HEK293 (cell line): ENCODE data around the gene SMARCA2.

Experiments
- CTCF ChIA-PET: fragments of 350-600 bp; formaldehyde crosslinking; extraction: SDS; loops from one replicate; lab custom pipeline; 2021; ENCODE audit warnings: antibody characterized with exemption; lab: Yijun Ruan, JAX
- POLR2A ChIA-PET: fragments of 300-600 bp; formaldehyde crosslinking; extraction: SDS; loops from one replicate; lab custom pipeline; 2020; ENCODE audit warnings: antibody characterized with exemption, inconsistent platforms; lab: Yijun Ruan, JAX
- H3K27ac ChIP-seq: fragments of 200-500 bp; sonication (Bioruptor generic); 2 replicates; pipeline ENCODE4 v1.5.1; 2014; ENCODE audit warnings: low read depth, low read length, control low read depth, inconsistent platforms; ENCODE audit errors: extremely low read depth
- H3K36me3 ChIP-seq, 2 experiments: fragments of 200-500 bp in 1 of 2; sonication (Bioruptor generic) in 1 of 2; 1 replicate in 1 of 2; 2 replicates in 1 of 2; pipeline ENCODE4 v1.5.1; 2014 to 2017; ENCODE audit warnings: inconsistent platforms in 2 of 2, low read length in 2 of 2; ENCODE audit not compliant: control insufficient read depth in 2 of 2, insufficient read depth in 1 of 2
- H3K4me1 ChIP-seq: fragments of 200-500 bp; sonication (Bioruptor generic); 2 replicates; pipeline ENCODE4 v1.5.1; 2014; ENCODE audit warnings: mild to moderate bottlenecking, low read length, inconsistent platforms; ENCODE audit not compliant: control insufficient read depth, insufficient read depth
- H3K4me3 ChIP-seq: 2 replicates; pipeline ENCODE4 v1.5.1; 2011; ENCODE audit warnings: low read depth, mild to moderate bottlenecking, control low read depth, low read length, moderate library complexity
- H3K9me3 ChIP-seq: fragments of 200-500 bp; sonication (Bioruptor generic); 2 replicates; pipeline ENCODE4 v1.5.1; 2014; ENCODE audit warnings: low read depth, low read length, inconsistent platforms; ENCODE audit not compliant: control insufficient read depth, insufficient read depth
- ELK4 ChIP-seq: IDR thresholded peaks from 2 replicates; pipeline ENCODE4 v1.6.1; 2011; ENCODE audit warnings: mild to moderate bottlenecking, low read depth, low read length, borderline replicate concordance
- KLF17 ChIP-seq: fragments of 450-650 bp; formaldehyde crosslinking; IDR thresholded peaks from 2 replicates; pipeline ENCODE4 v1.5.1; 2016; ENCODE audit warnings: missing biosample characterization, missing genetic modification characterization
- PRDM2 ChIP-seq: fragments of 450-650 bp; formaldehyde crosslinking; IDR thresholded peaks from 2 replicates; pipeline ENCODE4 v1.5.1; 2016; ENCODE audit warnings: missing biosample characterization, missing genetic modification characterization, borderline replicate concordance
- SALL2 ChIP-seq: fragments of 450-650 bp; formaldehyde crosslinking; IDR thresholded peaks from 2 replicates; pipeline ENCODE4 v1.5.0; 2017; ENCODE audit warnings: missing biosample characterization, mild to moderate bottlenecking, missing genetic modification characterization, borderline replicate concordance
- SP2 ChIP-seq: fragments of 450-650 bp; formaldehyde crosslinking; IDR thresholded peaks from 2 replicates; pipeline ENCODE4 v1.5.1; 2016; ENCODE audit warnings: missing biosample characterization, missing genetic modification characterization
- WT1 ChIP-seq: fragments of 450-650 bp; formaldehyde crosslinking; IDR thresholded peaks from 2 replicates; pipeline ENCODE4 v1.5.1; 2016; ENCODE audit warnings: missing biosample characterization, missing genetic modification characterization
- ZFP3 ChIP-seq: fragments of 450-650 bp; formaldehyde crosslinking; IDR thresholded peaks from 2 replicates; pipeline ENCODE4 v1.5.1; 2016; ENCODE audit warnings: low read depth, missing biosample characterization, missing genetic modification characterization
- ZNF112 ChIP-seq: fragments of 450-650 bp; formaldehyde crosslinking; IDR thresholded peaks from 2 replicates; pipeline ENCODE4 v1.5.0; 2017; ENCODE audit warnings: missing biosample characterization, missing genetic modification characterization
- ZNF157 ChIP-seq: fragments of 450-650 bp; formaldehyde crosslinking; IDR thresholded peaks from 2 replicates; pipeline ENCODE4 v1.5.1; 2016; ENCODE audit warnings: missing biosample characterization, missing genetic modification characterization
- ZNF19 ChIP-seq: fragments of 450-650 bp; formaldehyde crosslinking; IDR thresholded peaks from 2 replicates; pipeline ENCODE4; 2016; ENCODE audit warnings: missing biosample characterization, missing genetic modification characterization, low read depth
- ZNF2 ChIP-seq: fragments of 450-650 bp; formaldehyde crosslinking; IDR thresholded peaks from 2 replicates; pipeline ENCODE4 v1.5.1; 2016; ENCODE audit warnings: missing biosample characterization, missing genetic modification characterization
- ZNF266 ChIP-seq: fragments of 450-650 bp; formaldehyde crosslinking; IDR thresholded peaks from 2 replicates; pipeline ENCODE4 v1.5.1; 2016; ENCODE audit warnings: missing biosample characterization, missing genetic modification characterization, low read depth
- ZNF37A ChIP-seq: fragments of 450-650 bp; IDR thresholded peaks from 2 replicates; pipeline ENCODE4 v1.5.1; 2018; ENCODE audit warnings: missing biosample characterization, missing genetic modification characterization
- ZNF433 ChIP-seq: fragments of 450-650 bp; formaldehyde crosslinking; IDR thresholded peaks from 2 replicates; pipeline ENCODE4 v1.5.1; 2016; ENCODE audit warnings: missing biosample characterization, missing genetic modification characterization, low read depth
- ZNF501 ChIP-seq: fragments of 450-650 bp; formaldehyde crosslinking; IDR thresholded peaks from 2 replicates; pipeline ENCODE4 v1.5.1; 2016; ENCODE audit warnings: missing biosample characterization, missing genetic modification characterization
- ZNF513 ChIP-seq: fragments of 450-650 bp; IDR thresholded peaks from 2 replicates; pipeline ENCODE4 v1.5.1; 2018; ENCODE audit warnings: missing biosample characterization, missing genetic modification characterization
- ZNF544 ChIP-seq: fragments of 450-650 bp; formaldehyde crosslinking; IDR thresholded peaks from 2 replicates; pipeline ENCODE4 v1.5.0; 2017; ENCODE audit warnings: missing biosample characterization, missing genetic modification characterization
- ZNF548 ChIP-seq: fragments of 450-650 bp; formaldehyde crosslinking; IDR thresholded peaks from 2 replicates; pipeline ENCODE4 v1.5.1; 2016; ENCODE audit warnings: missing biosample characterization, missing genetic modification characterization
- ZNF580 ChIP-seq: fragments of 450-650 bp; formaldehyde crosslinking; IDR thresholded peaks from 2 replicates; pipeline ENCODE4 v1.5.1; 2016; ENCODE audit warnings: missing biosample characterization, missing genetic modification characterization
- ZNF623 ChIP-seq: fragments of 450-650 bp; formaldehyde crosslinking; IDR thresholded peaks from 2 replicates; pipeline ENCODE4 v1.5.1; 2016; ENCODE audit warnings: missing biosample characterization, missing genetic modification characterization
- ZNF639 ChIP-seq: fragments of 450-650 bp; formaldehyde crosslinking; IDR thresholded peaks from 2 replicates; pipeline ENCODE4 v1.5.1; 2016; ENCODE audit warnings: missing biosample characterization, missing genetic modification characterization
- ZSCAN18 ChIP-seq: fragments of 450-650 bp; formaldehyde crosslinking; IDR thresholded peaks from 2 replicates; pipeline ENCODE4 v1.5.1; 2016; ENCODE audit warnings: missing biosample characterization, missing genetic modification characterization
- ZSCAN23 ChIP-seq: fragments of 450-650 bp; formaldehyde crosslinking; IDR thresholded peaks from 2 replicates; pipeline ENCODE4 v1.5.1; 2016; ENCODE audit warnings: missing biosample characterization, missing genetic modification characterization
- ZSCAN30 ChIP-seq: fragments of 450-650 bp; IDR thresholded peaks from 2 replicates; pipeline ENCODE4 v1.5.1; 2018; ENCODE audit warnings: missing biosample characterization, mild to moderate bottlenecking, missing genetic modification characterization, moderate library complexity

SMARCA2 gene

GRCh38 chr9:2082772-2083171 is 67.6 kb downstream of the SMARCA2 start (continued):
- TF ChIP-seq ZSCAN30 (no peak), ZNF513 (tag by site-specific recombination) (no peak), WT1 (tag by site-specific recombination) (no peak), SP2 (tag by site-specific recombination) (no peak), ZNF548 (no peak), ZSCAN23 (tag by site-specific recombination) (no peak), ZNF544 (tag by site-specific recombination) (no peak), ELK4 (no peak), ZNF433 (no peak)
- TF ChIP-seq, all 188 proteins: peak for 0

GRCh38 chr9:2083479-2083878 is 68.3 kb downstream of the SMARCA2 start:
- ChIA-PET CTCF (no interaction called here), POLR2A (no interaction called here)
- H3K36me3 ChIP-seq = peaks cover 13 to 70% of the 10 kb centered on the region in 2 experiments

More at GRCh38 chr9:2083479-2083878, 68.3 kb downstream of the SMARCA2 start:
- no peak for TF ChIP-seq ZNF639
- TF ChIP-seq KLF17 (tag by site-specific recombination) = no peak
- no peak for TF ChIP-seq ZSCAN18
- TF ChIP-seq ZNF157 (tag by site-specific recombination) = no peak
- no peak for TF ChIP-seq ZNF2 (tag by site-specific recombination)
- no peak for TF ChIP-seq ZNF37A (tag by site-specific recombination)
- TF ChIP-seq ZNF623 (tag by site-specific recombination) = no peak
- TF ChIP-seq SALL2 (tag by site-specific recombination) = no peak
- TF ChIP-seq ZNF266 = no peak
- TF ChIP-seq ZNF19 = no peak
- TF ChIP-seq ZNF112 = no peak
- TF ChIP-seq ZNF501 (tag by site-specific recombination) = no peak
- no peak for TF ChIP-seq ZFP3 (tag by site-specific recombination)
- TF ChIP-seq PRDM2 = no peak
- no peak for TF ChIP-seq ZNF580 (tag by site-specific recombination)
- Histone ChIP-seq H3K4me1 (no peaks in the 10 kb centered on the region), H3K4me3 (no peak overlapping the region), H3K27ac (no peak overlapping the region), H3K9me3 (no peaks in the 10 kb centered on the region)
